Measurements from ENCODE around the gene RYR2. TPM values are rescaled to one million over a fixed set of nuclear protein-coding genes. Genes with fewer than 3 reads are reported as not detected.

The RYR2 gene
- polyA plus RNA-seq (2011; rRNA removed), result not detected in 2 replicates
- not detected in 2 replicates for polyA minus RNA-seq (2011; rRNA and poly(A)+ RNA removed)

GRCh38 chr1:237041795-237042525 is at the start of gene RYR2:
RYR2 (plus strand) TSS chr1:237042184; CDS start chr1:237042522, 338 bp downstream.
- H3K4me3 ChIP-seq (ENCODE audit: low read depth, low read length), result no peak within 1 kb of the TSS
- DNase-seq (ENCODE audit: low read depth), result no peak
- CTCF ChIA-PET, result no interaction called here
- TF ChIP-seq CTCF (IDR thresholded peaks at IDR 0.05; ENCODE audit: insufficient read depth, low read depth, low read length), result no peak
- POLR2A ChIA-PET, result no interaction called here
- H3K27me3 ChIP-seq (ENCODE audit: control insufficient read depth, insufficient read depth, low read length), result peaks cover 8% of the 10 kb centered on the region
- H3K36me3 ChIP-seq (ENCODE audit: control insufficient read depth, insufficient read depth, low read length), result no peaks in the 10 kb centered on the region

GRCh38 chr1:236992449-236992848 is 49.5 kb upstream of the RYR2 start:
- CTCF ChIA-PET, result no interaction called here
- DNase-seq (ENCODE audit: low read depth), result no peak
- no peak overlapping the region for H3K4me3 ChIP-seq (ENCODE audit: low read depth, low read length)

GRCh38 chr1:236994450-236994849 is 47.5 kb upstream of the RYR2 start:
- Histone ChIP-seq H3K27me3 (ENCODE audit: control insufficient read depth, insufficient read depth, low read length) (no peaks in the 10 kb centered on the region), H3K4me3 (ENCODE audit: low read depth, low read length) (no peak overlapping the region), H3K36me3 (ENCODE audit: control insufficient read depth, insufficient read depth, low read length) (no peaks in the 10 kb centered on the region)
- no peak for DNase-seq (ENCODE audit: low read depth)
- TF ChIP-seq CTCF (IDR thresholded peaks at IDR 0.05; ENCODE audit: insufficient read depth, low read depth, low read length), result no peak
- POLR2A ChIA-PET, result no interaction called here
- CTCF ChIA-PET, result no interaction called here

More at GRCh38 chr1:236992449-236992848, 49.5 kb upstream of the RYR2 start:
- POLR2A ChIA-PET, result no interaction called here
- Histone ChIP-seq H3K36me3 (ENCODE audit: control insufficient read depth, insufficient read depth, low read length) (no peaks in the 10 kb centered on the region), H3K27me3 (ENCODE audit: control insufficient read depth, insufficient read depth, low read length) (no peaks in the 10 kb centered on the region)
- no peak for TF ChIP-seq CTCF (IDR thresholded peaks at IDR 0.05; ENCODE audit: insufficient read depth, low read depth, low read length)

- H3K36me3 ChIP-seq (ENCODE audit: control insufficient read depth, insufficient read depth, low read length), result no peaks in the 10 kb centered on the region
- CTCF ChIA-PET, result no interaction called here
- POLR2A ChIA-PET, result no interaction called here
- H3K4me3 ChIP-seq (ENCODE audit: low read depth, low read length), result no peak overlapping the region
- no peak for TF ChIP-seq CTCF (IDR thresholded peaks at IDR 0.05; ENCODE audit: insufficient read depth, low read depth, low read length)
- no peak for DNase-seq (ENCODE audit: low read depth)
- H3K27me3 ChIP-seq (ENCODE audit: control insufficient read depth, insufficient read depth, low read length), result no peaks in the 10 kb centered on the region
Measured at GRCh38 chr1:236997361-236997760, 44.6 kb upstream of the RYR2 start.

GRCh38 chr1:236997882-236998281 is 44.1 kb upstream of the RYR2 start:
- ChIA-PET POLR2A (no interaction called here), CTCF (no interaction called here)
- no peaks in the 10 kb centered on the region for H3K36me3 ChIP-seq (ENCODE audit: control insufficient read depth, insufficient read depth, low read length)
- DNase-seq (ENCODE audit: low read depth), result no peak
- TF ChIP-seq CTCF (IDR thresholded peaks at IDR 0.05; ENCODE audit: insufficient read depth, low read depth, low read length), result no peak
- no peak overlapping the region for H3K4me3 ChIP-seq (ENCODE audit: low read depth, low read length)
- no peaks in the 10 kb centered on the region for H3K27me3 ChIP-seq (ENCODE audit: control insufficient read depth, insufficient read depth, low read length)

Data from BJ (cell line).